Ovary (tissue), 3 donors: ENCODE data around the gene STRN4.

Experiments
- EP300 ChIP-seq: sonication (generic); formaldehyde crosslinking; IDR thresholded peaks from one replicate; pipeline ENCODE4 v1.6.1; 2017; ENCODE audit warnings: antibody characterized with exemption
- POLR2A ChIP-seq: fragments of 450-650 bp; IDR thresholded peaks from one replicate; pipeline ENCODE4 v1.6.1; 2017; ENCODE audit warnings: antibody characterized with exemption, mild to moderate bottlenecking, moderate library complexity
- TF ChIP-seq, protein P1 (sequence below), 3 donors: fragments of 450-650 bp in 2 of 3; fragments of 200-600 bp in 1 of 3; IDR thresholded peaks; one replicate each; pipeline versions ENCODE4 v1.5.1 to v1.8.0; 2016 to 2022; ENCODE audit warnings: antibody characterized with exemption in 3 of 3, mild to moderate bottlenecking in 1 of 3
- donor health status: DM: no; HTN: no; CAD: no.

DNA sequence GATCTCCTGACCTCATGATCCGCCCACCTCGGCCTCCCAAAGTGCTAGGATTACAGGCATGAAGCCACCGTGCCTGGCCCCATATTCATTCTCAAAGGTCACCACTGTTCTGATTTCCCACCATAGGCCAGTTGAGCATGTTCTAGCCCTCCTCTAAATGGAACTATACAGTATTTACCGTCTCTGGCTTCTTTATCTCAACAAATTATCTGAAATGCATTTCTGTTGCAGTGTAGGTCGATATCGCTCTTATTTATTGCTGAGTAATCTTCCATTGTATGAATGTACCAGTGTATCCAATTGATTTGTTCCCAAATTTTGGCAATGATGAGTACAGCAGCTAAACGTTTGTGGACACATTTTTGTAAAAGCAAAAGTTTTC is 26.8 kb upstream of the STRN4 start:
- TF ChIP-seq, protein P1, sequence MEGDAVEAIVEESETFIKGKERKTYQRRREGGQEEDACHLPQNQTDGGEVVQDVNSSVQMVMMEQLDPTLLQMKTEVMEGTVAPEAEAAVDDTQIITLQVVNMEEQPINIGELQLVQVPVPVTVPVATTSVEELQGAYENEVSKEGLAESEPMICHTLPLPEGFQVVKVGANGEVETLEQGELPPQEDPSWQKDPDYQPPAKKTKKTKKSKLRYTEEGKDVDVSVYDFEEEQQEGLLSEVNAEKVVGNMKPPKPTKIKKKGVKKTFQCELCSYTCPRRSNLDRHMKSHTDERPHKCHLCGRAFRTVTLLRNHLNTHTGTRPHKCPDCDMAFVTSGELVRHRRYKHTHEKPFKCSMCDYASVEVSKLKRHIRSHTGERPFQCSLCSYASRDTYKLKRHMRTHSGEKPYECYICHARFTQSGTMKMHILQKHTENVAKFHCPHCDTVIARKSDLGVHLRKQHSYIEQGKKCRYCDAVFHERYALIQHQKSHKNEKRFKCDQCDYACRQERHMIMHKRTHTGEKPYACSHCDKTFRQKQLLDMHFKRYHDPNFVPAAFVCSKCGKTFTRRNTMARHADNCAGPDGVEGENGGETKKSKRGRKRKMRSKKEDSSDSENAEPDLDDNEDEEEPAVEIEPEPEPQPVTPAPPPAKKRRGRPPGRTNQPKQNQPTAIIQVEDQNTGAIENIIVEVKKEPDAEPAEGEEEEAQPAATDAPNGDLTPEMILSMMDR (IDR thresholded peaks at IDR 0.05), result no peak
- no peak for TF ChIP-seq POLR2A
- TF ChIP-seq EP300, result no peak
